Skeletal muscle satellite cell (primary cell): ENCODE measurements around the gene LRRC17.

Experiments
- H3K27me3 ChIP-seq: 2 replicates; pipeline ENCODE4 v1.7.0; 2013; ENCODE audit warnings: low read length; ENCODE audit not compliant: control insufficient read depth, insufficient read depth
- H3K36me3 ChIP-seq: 2 replicates; pipeline ENCODE4 v1.7.0; 2013; ENCODE audit warnings: mild to moderate bottlenecking, control low read depth, low read length; ENCODE audit not compliant: insufficient read depth
- H3K4me1 ChIP-seq: 2 replicates; pipeline ENCODE4 v1.7.0; 2013; ENCODE audit warnings: low read length; ENCODE audit not compliant: control insufficient read depth, insufficient read depth
- H3K4me2 ChIP-seq: 2 replicates; pipeline ENCODE4 v1.7.0; 2013; ENCODE audit warnings: mild to moderate bottlenecking, low read length
- H3K4me3 ChIP-seq: 2 replicates; pipeline ENCODE4 v1.7.0; 2013; ENCODE audit warnings: low read length
- H3K9ac ChIP-seq: 2 replicates; pipeline ENCODE4 v1.7.0; 2013; ENCODE audit warnings: mild to moderate bottlenecking, low read depth, low read length, moderate library complexity
- H3K9me3 ChIP-seq: replicated peaks from 2 replicates; pipeline ENCODE4 v1.7.0; 2013; ENCODE audit warnings: mild to moderate bottlenecking, control low read depth, low read length

LRRC17 gene

DNA sequence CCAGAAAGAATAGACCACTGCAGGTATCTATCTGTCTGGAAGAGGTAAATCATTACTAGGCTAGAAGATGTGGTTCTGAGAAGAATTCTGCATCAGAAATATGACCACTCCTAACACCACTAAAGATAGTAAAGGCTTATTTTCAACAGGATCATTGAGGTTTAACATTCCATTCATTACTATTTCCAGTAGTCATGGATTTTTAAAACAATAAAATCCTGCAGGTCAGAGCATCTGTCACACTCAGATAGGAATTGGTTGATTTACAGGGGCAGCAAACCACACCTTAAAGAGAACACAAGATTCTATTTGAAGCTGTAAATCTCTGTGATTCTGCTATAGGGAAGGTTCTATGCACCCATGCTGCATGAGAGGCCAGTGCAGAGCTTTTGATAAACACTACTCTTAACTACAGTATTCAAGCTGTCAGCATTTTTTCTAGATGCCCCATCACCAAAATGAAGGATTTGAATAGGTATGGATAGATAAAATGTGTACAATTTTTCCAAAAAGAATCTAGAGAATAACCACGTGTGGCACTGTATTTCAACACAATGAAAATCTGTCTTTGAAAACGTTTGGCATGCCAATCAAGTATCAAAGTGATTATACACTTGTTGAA lies 14.6 kb downstream of the LRRC17 start:
- Histone ChIP-seq H3K36me3 (peaks cover 3% of the 10 kb centered on the region), H3K9ac (no peak overlapping the region), H3K4me1 (peaks cover 19% of the 10 kb centered on the region), H3K4me2 (no peak overlapping the region), H3K4me3 (no peak overlapping the region), H3K27me3 (no peaks in the 10 kb centered on the region), H3K9me3 (no peaks in the 10 kb centered on the region)

DNA sequence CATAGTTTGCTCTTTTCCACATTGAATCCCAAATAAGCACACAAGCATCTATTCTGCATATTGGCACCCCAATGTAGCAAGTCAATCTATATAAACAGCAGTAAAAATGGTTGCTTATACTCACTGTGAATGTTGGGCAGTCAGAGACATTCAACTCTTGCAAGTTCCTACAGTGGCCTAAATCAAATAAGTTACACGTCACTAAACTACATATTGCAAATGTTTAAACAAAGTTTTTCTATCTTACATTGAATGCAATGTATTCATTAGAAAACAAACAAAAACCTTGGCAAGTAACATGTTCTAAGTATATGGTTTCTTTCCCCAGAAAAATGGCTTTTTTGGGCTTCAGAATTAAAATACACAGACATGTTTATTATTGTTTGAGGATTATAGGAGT lies 19.0 kb downstream of the LRRC17 start:
- Histone ChIP-seq H3K36me3 (no peaks in the 10 kb centered on the region), H3K4me3 (no peak overlapping the region), H3K9ac (no peak overlapping the region), H3K4me2 (no peak overlapping the region), H3K9me3 (no peaks in the 10 kb centered on the region), H3K27me3 (no peaks in the 10 kb centered on the region), H3K4me1 (peaks cover 29% of the 10 kb centered on the region)

DNA sequence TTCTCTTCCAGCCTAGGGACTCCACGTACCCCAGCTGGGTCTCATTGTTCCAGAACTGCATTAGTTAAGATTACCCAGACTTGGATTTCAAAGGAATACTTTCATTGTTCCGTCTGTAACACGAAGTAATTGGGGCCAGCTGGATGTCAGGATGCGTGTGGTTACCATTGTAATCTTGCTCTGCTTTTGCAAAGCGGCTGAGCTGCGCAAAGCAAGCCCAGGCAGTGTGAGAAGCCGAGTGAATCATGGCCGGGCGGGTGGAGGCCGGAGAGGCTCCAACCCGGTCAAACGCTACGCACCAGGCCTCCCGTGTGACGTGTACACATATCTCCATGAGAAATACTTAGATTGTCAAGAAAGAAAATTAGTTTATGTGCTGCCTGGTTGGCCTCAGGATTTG lies 21.0 kb downstream of the LRRC17 start:
- Histone ChIP-seq H3K4me2 (peak overlapping the region; percentile 61), H3K27me3 (no peaks in the 10 kb centered on the region), H3K4me1 (peaks cover 21% of the 10 kb centered on the region), H3K9me3 (no peaks in the 10 kb centered on the region), H3K36me3 (no peaks in the 10 kb centered on the region), H3K9ac (peak overlapping the region; percentile 62), H3K4me3 (peak overlapping the region; percentile 22)

DNA sequence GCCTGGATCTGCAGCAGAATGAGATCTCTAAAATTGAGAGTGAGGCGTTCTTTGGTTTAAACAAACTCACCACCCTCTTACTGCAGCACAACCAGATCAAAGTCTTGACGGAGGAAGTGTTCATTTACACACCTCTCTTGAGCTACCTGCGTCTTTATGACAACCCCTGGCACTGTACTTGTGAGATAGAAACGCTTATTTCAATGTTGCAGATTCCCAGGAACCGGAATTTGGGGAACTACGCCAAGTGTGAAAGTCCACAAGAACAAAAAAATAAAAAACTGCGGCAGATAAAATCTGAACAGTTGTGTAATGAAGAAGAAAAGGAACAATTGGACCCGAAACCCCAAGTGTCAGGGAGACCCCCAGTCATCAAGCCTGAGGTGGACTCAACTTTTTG lies 21.4 kb downstream of the LRRC17 start:
- H3K9ac ChIP-seq = peak overlapping the region; percentile 62

DNA sequence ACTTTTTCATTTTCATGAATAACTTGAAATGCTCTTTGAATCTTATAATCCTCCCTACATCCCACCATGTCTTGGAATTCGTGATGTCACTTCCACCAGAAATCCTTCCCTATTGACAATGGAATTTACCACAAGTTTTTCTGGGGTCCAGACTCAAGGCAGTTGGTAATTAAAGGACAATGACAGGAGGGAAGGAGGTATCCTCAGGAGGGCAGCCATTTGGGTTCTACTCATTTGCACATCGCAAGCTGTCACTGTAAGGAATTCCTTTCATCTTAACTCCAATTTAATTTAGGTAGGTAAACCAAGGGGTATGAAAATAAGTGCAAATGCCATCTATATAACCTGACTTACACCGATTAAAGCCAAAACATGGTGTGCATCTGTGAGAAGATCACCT lies 21.9 kb downstream of the LRRC17 start:
- H3K4me2 ChIP-seq = peak overlapping the region; percentile 61
- H3K9ac ChIP-seq = peak overlapping the region; percentile 62

More for the DNA sequence above, 21.4 kb downstream of the LRRC17 start:
- H3K4me1 ChIP-seq = peaks cover 21% of the 10 kb centered on the region
- H3K4me2 ChIP-seq = peak overlapping the region; percentile 61
- H3K36me3 ChIP-seq = no peaks in the 10 kb centered on the region
- no peaks in the 10 kb centered on the region for H3K27me3 ChIP-seq
- peak overlapping the region; percentile 22 for H3K4me3 ChIP-seq
- H3K9me3 ChIP-seq = no peaks in the 10 kb centered on the region

DNA sequence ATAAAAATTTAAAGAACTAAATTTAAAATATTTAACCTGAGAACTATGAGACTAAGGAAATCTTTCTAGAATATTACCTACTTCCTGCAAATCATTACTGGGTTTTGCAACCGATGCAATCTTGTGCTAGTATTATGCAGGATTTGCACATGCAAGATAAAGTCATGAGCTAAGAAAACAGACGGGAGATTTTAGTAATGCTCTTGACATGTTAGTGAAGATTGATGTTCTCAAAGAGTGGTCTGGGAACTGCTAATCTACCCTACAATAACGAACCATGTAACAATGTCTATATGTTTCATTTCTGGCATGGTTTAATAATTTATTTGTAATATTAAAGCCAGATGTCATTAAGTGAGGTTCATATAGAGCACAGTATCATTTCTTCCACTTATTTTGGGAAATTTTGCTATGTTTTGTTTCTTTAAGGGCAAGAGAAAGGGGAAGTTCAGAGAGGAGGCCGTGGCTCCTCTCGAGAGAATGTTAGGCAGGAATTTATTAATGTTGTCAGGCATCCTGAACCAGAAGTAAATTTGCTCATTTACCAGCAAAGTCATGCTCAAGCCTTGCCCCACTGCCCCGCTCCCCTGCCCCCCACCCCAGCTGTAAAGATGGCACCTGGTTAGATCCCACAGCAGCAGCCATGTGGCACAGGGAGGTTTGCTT lies 22.8 kb downstream of the LRRC17 start:
- no peaks in the 10 kb centered on the region for H3K9me3 ChIP-seq
- no peak overlapping the region for H3K4me3 ChIP-seq
- H3K27me3 ChIP-seq = no peaks in the 10 kb centered on the region
- no peak overlapping the region for H3K4me2 ChIP-seq
- H3K9ac ChIP-seq = no peak overlapping the region
- peaks cover 21% of the 10 kb centered on the region for H3K4me1 ChIP-seq
- no peaks in the 10 kb centered on the region for H3K36me3 ChIP-seq

More for the DNA sequence above, 21.9 kb downstream of the LRRC17 start:
- Histone ChIP-seq H3K27me3 (no peaks in the 10 kb centered on the region), H3K4me1 (peaks cover 21% of the 10 kb centered on the region), H3K36me3 (no peaks in the 10 kb centered on the region), H3K9me3 (no peaks in the 10 kb centered on the region), H3K4me3 (no peak overlapping the region)

DNA sequence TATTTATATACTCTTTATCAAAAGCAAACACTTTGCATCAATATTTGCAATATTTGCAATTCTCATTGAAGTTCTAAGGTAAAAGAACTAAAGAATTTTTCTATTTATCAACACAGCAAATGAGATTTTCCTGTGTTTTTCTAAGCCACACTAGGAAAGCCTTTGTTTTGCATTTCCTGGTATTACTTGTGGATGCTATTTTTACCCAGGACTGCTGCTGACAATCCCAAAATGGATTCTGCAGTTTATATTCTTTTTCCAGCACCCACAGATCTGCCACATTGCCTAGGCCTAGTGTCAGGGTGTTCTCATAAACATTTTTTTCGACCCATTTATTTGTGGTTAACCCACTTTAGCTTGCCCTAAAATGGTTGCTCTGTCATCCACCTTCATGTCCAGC lies 25.9 kb downstream of the LRRC17 start:
- Histone ChIP-seq H3K9me3 (no peaks in the 10 kb centered on the region), H3K4me3 (no peak overlapping the region), H3K36me3 (no peaks in the 10 kb centered on the region), H3K9ac (no peak overlapping the region), H3K27me3 (no peaks in the 10 kb centered on the region), H3K4me2 (no peak overlapping the region), H3K4me1 (peaks cover 12% of the 10 kb centered on the region)

DNA sequence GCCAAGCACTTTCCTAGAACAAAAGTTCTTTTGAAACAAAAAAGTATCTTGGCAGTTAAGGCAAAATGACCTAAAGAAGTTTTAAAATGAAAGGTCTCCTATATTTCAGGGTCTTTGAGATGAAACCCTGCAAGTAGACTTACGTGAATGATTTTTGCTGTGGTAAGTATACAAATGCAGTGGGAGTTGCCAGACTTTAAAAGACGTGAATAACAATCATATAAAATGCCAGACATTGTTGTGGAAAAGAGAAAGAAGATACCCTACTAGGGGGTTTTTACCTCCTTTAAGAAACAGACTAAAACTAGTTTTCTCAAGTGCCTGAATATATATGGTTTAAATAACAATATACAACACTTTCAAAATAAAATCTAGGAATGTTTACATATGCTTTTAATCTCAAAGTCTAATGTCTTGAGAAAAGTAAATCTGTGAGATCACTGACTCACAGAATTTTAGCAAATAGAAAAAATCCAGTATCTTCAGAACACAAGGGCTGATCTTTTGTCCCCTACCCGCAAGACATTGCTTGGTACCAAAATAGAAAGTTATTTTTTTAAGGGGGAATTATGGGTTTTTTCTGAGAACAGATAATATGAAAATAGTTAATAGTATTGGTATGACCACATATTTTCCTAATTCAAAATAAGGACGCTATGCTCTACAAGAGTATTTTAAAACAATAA lies 29.5 kb downstream of the LRRC17 start:
- no peak overlapping the region for H3K9ac ChIP-seq
- H3K9me3 ChIP-seq = no peaks in the 10 kb centered on the region
- H3K27me3 ChIP-seq = no peaks in the 10 kb centered on the region
- H3K4me3 ChIP-seq = no peak overlapping the region
- H3K4me2 ChIP-seq = no peak overlapping the region
- peaks cover 9% of the 10 kb centered on the region for H3K36me3 ChIP-seq
- no peaks in the 10 kb centered on the region for H3K4me1 ChIP-seq

DNA sequence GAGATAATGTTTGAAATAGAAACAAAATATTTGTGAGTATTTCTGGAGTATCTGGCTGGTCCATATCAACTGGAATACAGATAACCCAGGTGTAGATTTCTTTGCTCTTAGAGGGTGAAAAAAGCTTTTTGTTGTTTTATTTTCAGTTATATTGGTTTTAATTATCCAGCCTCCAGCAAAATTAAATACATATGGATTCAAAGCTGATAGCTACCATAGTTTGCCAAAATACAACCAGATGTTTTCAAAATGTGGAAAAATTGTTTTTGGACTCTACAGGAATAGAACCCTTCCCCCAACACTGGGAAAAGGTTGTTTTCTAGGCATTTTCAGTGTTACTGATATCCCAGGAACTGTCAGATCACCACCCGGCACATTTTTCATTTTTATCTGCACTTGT lies 30.1 kb downstream of the LRRC17 start:
- Histone ChIP-seq H3K4me2 (no peak overlapping the region), H3K9me3 (no peaks in the 10 kb centered on the region), H3K4me3 (no peak overlapping the region), H3K4me1 (no peaks in the 10 kb centered on the region), H3K9ac (no peak overlapping the region), H3K36me3 (peaks cover 9% of the 10 kb centered on the region), H3K27me3 (no peaks in the 10 kb centered on the region)

DNA sequence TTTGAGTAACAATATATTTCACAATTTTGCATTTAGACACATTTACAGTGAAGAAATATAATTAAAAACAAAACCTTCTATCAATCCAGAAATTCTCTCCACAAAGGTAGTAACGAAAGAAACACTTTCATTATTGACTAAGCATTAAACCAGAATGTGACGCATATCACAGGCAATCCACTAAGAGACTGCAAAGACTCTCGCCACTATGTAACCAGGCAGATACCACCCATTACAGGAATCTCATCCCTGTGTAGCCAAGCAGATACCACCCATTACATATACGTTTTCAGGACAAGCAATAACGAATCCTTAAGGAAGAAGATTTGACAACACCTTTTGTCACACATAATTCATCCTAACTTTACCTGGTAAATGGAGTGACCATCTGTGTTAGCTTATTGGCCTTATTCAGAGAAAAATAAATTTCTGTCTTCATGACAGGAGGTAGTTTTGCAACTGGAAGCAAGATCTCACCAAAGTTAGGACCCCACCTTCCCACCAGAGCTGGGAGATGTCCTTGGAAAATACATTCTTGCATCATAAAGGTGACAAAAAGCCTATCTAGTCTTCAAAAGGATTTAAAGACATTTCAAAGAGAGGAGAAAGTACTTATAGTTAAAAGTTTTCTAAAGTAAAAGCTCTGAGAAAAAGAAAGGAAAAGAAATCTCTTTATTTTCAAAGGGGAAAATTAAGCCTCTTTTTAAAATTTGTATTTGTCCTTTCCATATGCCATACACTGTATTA lies 30.8 kb downstream of the LRRC17 start:
- no peaks in the 10 kb centered on the region for H3K27me3 ChIP-seq
- no peak overlapping the region for H3K4me3 ChIP-seq
- no peak overlapping the region for H3K4me2 ChIP-seq
- no peaks in the 10 kb centered on the region for H3K9me3 ChIP-seq
- no peak overlapping the region for H3K9ac ChIP-seq
- no peaks in the 10 kb centered on the region for H3K4me1 ChIP-seq
- H3K36me3 ChIP-seq = peaks cover 9% of the 10 kb centered on the region

DNA sequence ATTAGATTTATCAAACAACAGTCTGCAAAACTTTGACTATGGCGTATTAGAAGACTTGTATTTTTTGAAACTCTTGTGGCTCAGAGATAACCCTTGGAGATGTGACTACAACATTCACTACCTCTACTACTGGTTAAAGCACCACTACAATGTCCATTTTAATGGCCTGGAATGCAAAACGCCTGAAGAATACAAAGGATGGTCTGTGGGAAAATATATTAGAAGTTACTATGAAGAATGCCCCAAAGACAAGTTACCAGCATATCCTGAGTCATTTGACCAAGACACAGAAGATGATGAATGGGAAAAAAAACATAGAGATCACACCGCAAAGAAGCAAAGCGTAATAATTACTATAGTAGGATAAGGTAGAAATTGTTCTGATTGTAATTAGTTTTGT lies 31.4 kb downstream of the LRRC17 start:
- H3K4me2 ChIP-seq = no peak overlapping the region
- no peak overlapping the region for H3K9ac ChIP-seq
- no peaks in the 10 kb centered on the region for H3K4me1 ChIP-seq
- H3K9me3 ChIP-seq = no peaks in the 10 kb centered on the region
- H3K36me3 ChIP-seq = peaks cover 9% of the 10 kb centered on the region
- no peaks in the 10 kb centered on the region for H3K27me3 ChIP-seq
- no peak overlapping the region for H3K4me3 ChIP-seq
